ENCODE results near the gene NUP62. TPM values are rescaled to one million over a fixed set of nuclear protein-coding genes. Genes with fewer than 3 reads are reported as not detected.
"Not testable (repeated sequence)": the region's sequence is repeated elsewhere in the genome, so short reads cannot be mapped to it uniquely, and the experiment has no call there.

Gene NUP62
- polyA plus RNA-seq, 1 of the 3 experiments (the other 2 are of a cell fraction) = 16.2 TPM

- Histone ChIP-seq H3K79me2 (ENCODE audit: insufficient read depth) (peaks cover 78% of the 10 kb centered on the region), H3K36me3 (replicated peaks in 1 of 2; ENCODE audit: control insufficient read depth in 1 of 2, insufficient read depth in 2 of 2, low read length in 1 of 2) (peaks cover 24 to 33% of the 10 kb centered on the region in 2 experiments), H3K9me2 (no peaks in the 10 kb centered on the region), H3K27me3 (ENCODE audit: insufficient read depth) (no peaks in the 10 kb centered on the region), H3K4me1 (ENCODE audit: control insufficient read depth in 1 of 2, insufficient read depth in 2 of 2, low read depth in 1 of 2, low read length in 1 of 2) (peaks cover 7 to 10% of the 10 kb centered on the region in 2 experiments; a peak in 2 of 4 replicates), H3K4me2 (no peak overlapping the region), H3K9ac (no peak overlapping the region), H3K27ac (ENCODE audit: low read depth in 2 of 2, low read length in 1 of 2) (no peak overlapping the region), H2AFZ (ENCODE audit: low read depth) (no peak overlapping the region), H3K4me3 (ENCODE audit: low read depth in 2 of 2, low read length in 1 of 2) (no peak overlapping the region), H3K9me3 (no peaks in the 10 kb centered on the region), H3F3A (replicated peaks; ENCODE audit: insufficient read depth) (peaks cover 18% of the 10 kb centered on the region), H4K20me1 (ENCODE audit: insufficient read depth) (peaks cover 33% of the 10 kb centered on the region; the same call in 1 of the 2 replicates)
- no peak for DNase-seq
- WGBS (ENCODE audit: low lambda C conversion rate) = 98% methylated on average over 10 of the region's 10 CpGs
- TF ChIP-seq SIN3A (IDR thresholded peaks at IDR 0.05; ENCODE audit: borderline replicate concordance, low read depth, low read length) = no peak
- no peak for TF ChIP-seq ELF1 (IDR thresholded peaks at IDR 0.05)
- TF ChIP-seq JUND (IDR thresholded peaks at IDR 0.05) = no peak
- TF ChIP-seq, protein P1, sequence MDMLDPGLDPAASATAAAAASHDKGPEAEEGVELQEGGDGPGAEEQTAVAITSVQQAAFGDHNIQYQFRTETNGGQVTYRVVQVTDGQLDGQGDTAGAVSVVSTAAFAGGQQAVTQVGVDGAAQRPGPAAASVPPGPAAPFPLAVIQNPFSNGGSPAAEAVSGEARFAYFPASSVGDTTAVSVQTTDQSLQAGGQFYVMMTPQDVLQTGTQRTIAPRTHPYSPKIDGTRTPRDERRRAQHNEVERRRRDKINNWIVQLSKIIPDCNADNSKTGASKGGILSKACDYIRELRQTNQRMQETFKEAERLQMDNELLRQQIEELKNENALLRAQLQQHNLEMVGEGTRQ (IDR thresholded peaks at IDR 0.05; ENCODE audit: borderline replicate concordance, low read depth, low read length) = no peak
- TF ChIP-seq TEAD4 (IDR thresholded peaks at IDR 0.05; ENCODE audit: borderline replicate concordance, insufficient read depth) = no peak
- ChIA-PET POLR2A (no interaction called here), CTCF (no interaction called here)
Observed at GRCh38 chr19:49926515-49926914, 2.8 kb downstream of the NUP62 start.

GRCh38 chr19:49925486-49925885 lies 3.8 kb downstream of the NUP62 start:
- Histone ChIP-seq H3K9ac (no peak overlapping the region), H3F3A (replicated peaks; ENCODE audit: insufficient read depth) (peaks cover 13% of the 10 kb centered on the region), H4K20me1 (ENCODE audit: insufficient read depth) (peaks cover 44% of the 10 kb centered on the region; the same call in 1 of the 2 replicates), H3K4me3 (ENCODE audit: low read depth in 2 of 2, low read length in 1 of 2) (no peak overlapping the region), H3K4me1 (ENCODE audit: control insufficient read depth in 1 of 2, insufficient read depth in 2 of 2, low read depth in 1 of 2, low read length in 1 of 2) (peaks cover 7 to 9% of the 10 kb centered on the region in 2 experiments; a peak in 2 of 4 replicates), H3K9me2 (no peaks in the 10 kb centered on the region), H3K4me2 (no peak overlapping the region), H3K9me3 (no peaks in the 10 kb centered on the region), H3K27ac (ENCODE audit: low read depth in 2 of 2, low read length in 1 of 2) (no peak overlapping the region), H2AFZ (ENCODE audit: low read depth) (no peak overlapping the region), H3K27me3 (ENCODE audit: insufficient read depth) (no peaks in the 10 kb centered on the region), H3K79me2 (ENCODE audit: insufficient read depth) (peaks cover 89% of the 10 kb centered on the region), H3K36me3 (replicated peaks in 1 of 2; ENCODE audit: control insufficient read depth in 1 of 2, insufficient read depth in 2 of 2, low read length in 1 of 2) (peaks cover 24 to 28% of the 10 kb centered on the region in 2 experiments)
- TF ChIP-seq MXI1 (IDR thresholded peaks at IDR 0.05; ENCODE audit: low read depth, low read length) (no peak), RAD21 (IDR thresholded peaks at IDR 0.05; ENCODE audit: low read length) (no peak), FOSL2 (IDR thresholded peaks at IDR 0.05; ENCODE audit: borderline replicate concordance, low read depth) (no peak), RFX5 (IDR thresholded peaks at IDR 0.05; ENCODE audit: low read length) (no peak), NFIC (IDR thresholded peaks at IDR 0.05; ENCODE audit: borderline replicate concordance) (no peak), NRF1 (IDR thresholded peaks at IDR 0.05; ENCODE audit: low read depth, low read length) (no peak)
- CTCF ChIA-PET = no interaction called here
- DNase-seq = no peak
- POLR2A ChIA-PET = no interaction called here
- WGBS (ENCODE audit: low lambda C conversion rate) = 97% methylated on average over 5 of the region's 5 CpGs

DNA sequence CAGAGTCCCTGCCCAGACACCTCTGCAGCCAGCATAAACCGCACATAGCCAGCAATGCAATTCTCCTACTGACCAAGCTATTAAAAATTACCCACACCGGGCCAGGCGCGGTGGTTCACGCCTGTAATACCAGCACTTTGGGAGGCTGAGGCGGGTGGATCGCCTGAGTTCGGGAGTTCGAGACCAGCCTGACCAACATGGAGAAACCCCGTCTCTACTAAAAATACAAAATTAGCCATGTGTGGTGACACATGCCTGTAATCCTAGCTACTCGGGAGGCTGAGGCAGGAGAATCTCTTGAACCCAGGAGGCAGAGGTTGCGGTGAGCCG lies 4.5 kb downstream of the NUP62 start:
- H4K20me1 ChIP-seq (ENCODE audit: insufficient read depth) = peaks cover 50% of the 10 kb centered on the region; the same call in 1 of the 2 replicates
- 95% methylated on average over 13 of the region's 13 CpGs for WGBS (ENCODE audit: low lambda C conversion rate)
- peaks cover 95% of the 10 kb centered on the region for H3K79me2 ChIP-seq (ENCODE audit: insufficient read depth)
- H3K9me3 ChIP-seq; H3K27me3 ChIP-seq (ENCODE audit: insufficient read depth); POLR2A ChIA-PET; H3F3A ChIP-seq (replicated peaks; ENCODE audit: insufficient read depth); H3K4me3 ChIP-seq (ENCODE audit: low read depth in 2 of 2, low read length in 1 of 2); DNase-seq; H3K4me1 ChIP-seq (ENCODE audit: control insufficient read depth in 1 of 2, insufficient read depth in 2 of 2, low read depth in 1 of 2, low read length in 1 of 2); H3K9ac ChIP-seq; H2AFZ ChIP-seq (ENCODE audit: low read depth); H3K9me2 ChIP-seq; H3K4me2 ChIP-seq; H3K27ac ChIP-seq (ENCODE audit: low read depth in 2 of 2, low read length in 1 of 2): not testable (repeated sequence)
- peaks cover 24 to 28% of the 10 kb centered on the region in 2 experiments for H3K36me3 ChIP-seq (replicated peaks in 1 of 2; ENCODE audit: control insufficient read depth in 1 of 2, insufficient read depth in 2 of 2, low read length in 1 of 2)
- CTCF ChIA-PET = interaction anchor here (0.8 to 1.1 kb wide), 2 partner anchors 13 to 59 kb away, joined by 3 to 4 read pairs; no protein-coding TSS in a partner anchor

Data from SK-N-SH (cell line).